Lower leg skin (tissue), 4 donors: Measurements from ENCODE around the gene C14orf93. TPM values are rescaled to one million over a fixed set of nuclear protein-coding genes. Genes with fewer than 3 reads are reported as not detected.

ENCODE experiments used
- DNase-seq, 2 donors: peaks; one replicate each; pipeline ENCODE4 v3.0.0-alpha.2; 2019; ENCODE audit warnings: low spot score in 2 of 2
- H3K4me3 ChIP-seq: fragments of 200-600 bp; sonication (generic); 2 replicates; pipeline ENCODE4 v1.5.1; 2017; ENCODE audit warnings: mild to moderate bottlenecking, low read depth; ENCODE audit not compliant: poor library complexity, severe bottlenecking
- POLR2A ChIP-seq, 2 donors: fragments of 450-650 bp; IDR thresholded peaks; one replicate each; pipeline ENCODE4 v1.6.1; 2016 to 2017; ENCODE audit warnings: antibody characterized with exemption in 2 of 2, mild to moderate bottlenecking in 1 of 2, moderate library complexity in 1 of 2
- WGBS, 2 donors: methylation state at CpG; one replicate each; pipeline ENCODE4 v1.1.5; 2018; 5-methylcytosine and 5-hydroxymethylcytosine counted together
- intact Hi-C: fragments of 100-400 bp; cut with DNase I; formaldehyde crosslinking; loops from one replicate; pipeline ENCODE4 v1.15.0; 2023; ENCODE audit warnings: low total_unique reads
- total RNA-seq, 4 donors: library from RNA; depleted of rRNA; stranded (reverse); fragments of >200 nt; gene quantifications; one replicate each; pipeline ENCODE4 v1.1.0, GENCODE V29; 2016
- TF ChIP-seq, protein P1 (sequence below), 3 donors: fragments of 450-650 bp; IDR thresholded peaks; one replicate each; pipeline ENCODE4 v1.5.1; 2016; ENCODE audit warnings: antibody characterized with exemption in 3 of 3, mild to moderate bottlenecking in 3 of 3, moderate library complexity in 2 of 3

C14orf93 gene
- total RNA-seq, 4 donors from 2014 or later, result 16.9 to 29.6 (median 23.2) TPM

DNA sequence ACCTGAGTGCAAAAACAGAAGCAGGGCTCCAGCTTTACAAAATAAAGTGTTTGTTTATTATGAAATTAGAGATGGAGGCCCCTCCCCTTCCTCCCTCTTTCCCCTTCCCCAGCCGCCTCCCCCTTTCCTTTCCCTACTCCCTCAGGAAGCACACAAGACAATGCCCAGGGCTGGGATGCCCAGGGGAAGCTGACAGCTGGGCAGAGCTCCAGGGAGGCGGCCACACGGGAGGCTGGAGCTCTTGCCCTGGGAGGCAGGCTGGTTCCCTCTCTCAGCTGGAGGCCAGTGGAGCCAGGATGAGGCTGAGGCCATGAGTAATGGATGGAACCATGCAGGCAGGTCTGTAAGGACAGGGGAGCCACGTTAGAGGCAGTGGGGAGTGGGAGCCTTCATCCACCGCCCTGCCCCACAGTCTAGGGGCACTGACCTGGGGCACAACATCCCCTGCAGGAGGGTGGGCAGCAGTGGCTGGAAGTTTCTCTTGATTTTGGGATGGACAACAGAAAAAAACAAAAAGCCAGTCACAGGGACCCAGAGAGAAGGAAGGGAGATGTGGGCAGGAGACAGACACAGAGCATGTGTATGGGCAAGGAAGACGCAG is 37.2 kb upstream of the C14orf93 start:
- WGBS, 2 donors, result 61 to 76% methylated on average over 6 of the region's 6 CpGs
- H3K4me3 ChIP-seq, result no peak overlapping the region
- no peak for DNase-seq
- intact Hi-C loops, result no loop called here
- TF ChIP-seq, protein P1, sequence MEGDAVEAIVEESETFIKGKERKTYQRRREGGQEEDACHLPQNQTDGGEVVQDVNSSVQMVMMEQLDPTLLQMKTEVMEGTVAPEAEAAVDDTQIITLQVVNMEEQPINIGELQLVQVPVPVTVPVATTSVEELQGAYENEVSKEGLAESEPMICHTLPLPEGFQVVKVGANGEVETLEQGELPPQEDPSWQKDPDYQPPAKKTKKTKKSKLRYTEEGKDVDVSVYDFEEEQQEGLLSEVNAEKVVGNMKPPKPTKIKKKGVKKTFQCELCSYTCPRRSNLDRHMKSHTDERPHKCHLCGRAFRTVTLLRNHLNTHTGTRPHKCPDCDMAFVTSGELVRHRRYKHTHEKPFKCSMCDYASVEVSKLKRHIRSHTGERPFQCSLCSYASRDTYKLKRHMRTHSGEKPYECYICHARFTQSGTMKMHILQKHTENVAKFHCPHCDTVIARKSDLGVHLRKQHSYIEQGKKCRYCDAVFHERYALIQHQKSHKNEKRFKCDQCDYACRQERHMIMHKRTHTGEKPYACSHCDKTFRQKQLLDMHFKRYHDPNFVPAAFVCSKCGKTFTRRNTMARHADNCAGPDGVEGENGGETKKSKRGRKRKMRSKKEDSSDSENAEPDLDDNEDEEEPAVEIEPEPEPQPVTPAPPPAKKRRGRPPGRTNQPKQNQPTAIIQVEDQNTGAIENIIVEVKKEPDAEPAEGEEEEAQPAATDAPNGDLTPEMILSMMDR (IDR thresholded peaks at IDR 0.05), result no peak
- TF ChIP-seq POLR2A (IDR thresholded peaks at IDR 0.05), result no peak

DNA sequence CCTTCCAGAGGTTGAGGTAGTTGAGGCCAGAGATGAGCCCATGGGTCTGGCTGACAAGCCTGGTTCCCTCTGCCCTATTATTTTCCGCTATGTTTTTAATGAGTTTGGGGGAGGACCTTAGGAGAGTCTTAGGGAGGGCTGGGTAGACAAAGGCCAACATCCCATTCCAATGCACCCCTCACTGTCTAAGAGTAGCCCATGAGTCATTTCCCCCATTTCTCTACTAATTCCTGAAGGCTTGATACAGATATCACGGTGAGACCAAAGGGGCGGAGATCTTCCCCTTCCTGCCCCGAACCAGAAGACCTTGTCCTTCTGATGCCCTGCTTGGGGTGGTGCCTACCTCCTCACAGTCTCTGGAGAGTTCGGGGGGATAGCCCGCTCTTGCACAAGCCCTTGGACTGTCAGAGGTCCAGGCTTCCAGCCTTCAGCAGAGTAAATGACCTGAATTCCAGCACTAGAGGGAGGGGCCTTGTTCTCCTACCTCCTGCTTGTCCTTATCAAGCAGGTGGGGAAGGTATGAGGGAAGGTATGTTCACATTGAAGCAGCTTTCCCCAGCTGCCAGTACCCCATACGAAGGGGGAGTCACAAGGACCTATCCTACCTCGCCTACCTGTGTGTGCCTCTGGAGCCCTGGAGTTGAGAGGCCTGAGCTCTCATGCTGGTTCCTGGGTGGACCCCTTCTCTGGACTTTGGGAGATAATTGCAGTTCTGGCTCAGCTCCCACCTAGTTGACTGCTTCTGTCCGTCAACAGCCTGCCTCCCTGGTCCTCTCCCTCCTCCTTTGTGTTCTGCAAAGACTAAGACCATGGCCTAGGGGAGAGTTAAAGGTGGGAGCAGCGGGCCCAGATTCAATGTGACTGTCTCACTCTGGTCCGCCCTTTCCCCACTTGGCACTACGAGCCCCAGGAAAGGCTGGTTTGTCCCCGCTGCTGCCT is 35.7 kb upstream of the C14orf93 start:
- intact Hi-C loops, result no loop called here
- WGBS, 2 donors, result 81 to 84% methylated on average over 13 of the region's 13 CpGs
- TF ChIP-seq, protein P1 (IDR thresholded peaks at IDR 0.05), result no peak
- no peak for TF ChIP-seq POLR2A (IDR thresholded peaks at IDR 0.05)
- no peak overlapping the region for H3K4me3 ChIP-seq
- DNase-seq, result no peak

DNA sequence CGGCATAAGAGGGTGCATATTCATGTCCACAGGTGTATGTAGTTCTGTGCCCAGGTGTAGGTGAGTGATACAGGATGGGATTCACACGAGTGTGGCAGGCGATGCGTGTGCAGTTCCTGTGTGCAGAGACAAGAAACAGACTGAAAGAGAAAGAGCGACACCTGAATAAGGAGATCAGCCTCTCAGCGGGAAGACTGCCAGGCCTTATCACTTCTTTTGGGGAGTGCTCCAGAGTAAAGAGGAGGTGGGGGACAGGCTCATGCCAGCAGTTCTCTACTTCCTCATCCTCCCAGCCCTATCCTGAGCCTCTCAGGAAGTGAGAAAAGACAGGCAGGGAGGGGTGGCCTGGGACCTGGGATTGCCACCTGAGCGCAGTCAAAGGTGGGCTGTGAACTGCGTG is 34.9 kb upstream of the C14orf93 start:
- WGBS, 2 donors, result 90 to 92% methylated on average over 7 to 8 of the region's 8 CpGs
- no peak overlapping the region for H3K4me3 ChIP-seq
- intact Hi-C loops, result no loop called here
- DNase-seq, result no peak
- TF ChIP-seq POLR2A (IDR thresholded peaks at IDR 0.05), result no peak
- TF ChIP-seq, protein P1 (IDR thresholded peaks at IDR 0.05), result no peak

DNA sequence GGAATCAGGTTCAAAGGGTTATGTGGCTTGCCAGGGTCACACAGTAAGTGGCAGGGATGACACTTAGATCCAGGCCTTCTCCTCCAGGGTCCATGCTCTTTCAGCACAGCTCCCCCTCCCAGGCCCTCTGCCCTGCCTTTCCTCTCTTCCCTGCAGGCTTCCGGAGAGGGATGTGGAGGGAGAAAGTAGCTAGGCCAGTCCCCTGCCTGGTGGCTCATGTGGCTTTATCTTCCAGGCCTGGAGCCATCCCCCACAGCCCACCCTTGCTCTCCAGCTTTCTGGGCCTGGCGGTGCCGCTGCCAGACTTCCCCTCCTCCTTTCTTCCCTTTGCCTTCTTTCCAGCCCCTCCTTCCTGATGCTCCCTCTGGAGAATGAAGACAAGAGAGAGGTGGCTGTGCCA is 33.8 kb upstream of the C14orf93 start:
- no peak overlapping the region for H3K4me3 ChIP-seq
- no peak for DNase-seq
- 83 to 89% methylated on average over 3 of the region's 3 CpGs for WGBS, 2 donors
- TF ChIP-seq, protein P1 (IDR thresholded peaks at IDR 0.05), result no peak
- TF ChIP-seq POLR2A (IDR thresholded peaks at IDR 0.05), result no peak
- intact Hi-C loops, result no loop called here

DNA sequence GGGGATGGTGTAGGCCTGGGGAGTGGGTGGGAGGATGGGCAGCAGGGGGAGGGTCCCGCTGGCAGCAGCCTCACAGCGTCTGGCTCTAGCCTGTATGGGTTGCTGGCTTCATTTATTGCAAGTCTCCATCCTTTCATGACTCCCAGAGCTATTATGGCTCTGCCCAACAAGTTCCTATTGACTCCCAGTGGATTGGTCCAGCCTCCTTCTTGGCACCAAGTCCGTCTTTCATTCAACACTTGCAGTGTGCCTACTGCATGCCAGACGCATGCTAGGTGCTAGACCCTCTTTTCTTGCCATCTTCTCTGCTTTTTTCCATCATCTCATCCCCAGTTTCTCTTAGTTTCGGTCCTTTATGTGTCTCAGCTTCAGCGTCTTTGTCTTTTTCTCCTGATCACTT is 33.2 kb upstream of the C14orf93 start:
- WGBS, 2 donors, result 77 to 86% methylated on average over 6 of the region's 6 CpGs
- intact Hi-C loops, result no loop called here
- no peak overlapping the region for H3K4me3 ChIP-seq
- TF ChIP-seq POLR2A (IDR thresholded peaks at IDR 0.05), result no peak
- no peak for DNase-seq

DNA sequence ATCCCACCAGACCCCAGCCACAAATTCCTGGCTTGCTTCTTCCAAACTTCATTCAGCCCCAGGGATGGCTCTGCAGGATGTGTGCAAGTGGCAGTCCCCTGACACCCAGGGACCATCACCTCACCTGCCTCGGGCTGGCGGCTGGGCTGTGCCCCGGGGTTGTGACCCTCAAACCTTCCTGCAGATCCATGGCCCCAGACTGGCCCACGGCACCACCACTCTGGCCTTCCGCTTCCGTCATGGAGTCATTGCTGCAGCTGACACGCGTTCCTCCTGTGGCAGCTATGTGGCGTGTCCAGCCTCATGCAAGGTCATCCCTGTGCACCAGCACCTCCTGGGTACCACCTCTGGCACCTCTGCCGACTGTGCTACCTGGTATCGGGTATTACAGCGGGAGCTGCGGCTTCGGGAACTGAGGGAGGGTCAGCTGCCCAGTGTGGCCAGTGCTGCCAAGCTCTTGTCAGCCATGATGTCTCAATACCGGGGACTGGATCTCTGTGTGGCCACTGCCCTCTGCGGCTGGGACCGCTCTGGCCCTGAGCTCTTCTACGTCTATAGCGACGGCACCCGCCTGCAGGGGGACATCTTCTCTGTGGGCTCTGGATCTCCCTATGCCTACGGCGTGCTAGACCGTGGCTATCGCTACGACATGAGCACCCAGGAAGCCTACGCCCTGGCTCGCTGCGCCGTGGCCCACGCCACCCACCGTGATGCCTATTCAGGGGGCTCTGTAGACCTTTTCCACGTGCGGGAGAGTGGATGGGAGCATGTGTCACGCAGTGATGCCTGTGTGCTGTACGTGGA is 32.4 kb upstream of the C14orf93 start, which contains the start of gene PSMB11:
TSS of gene PSMB11 (plus strand) at position 51 of the 804 bp plus-strand sequence. CDS start at position 65, 14 bp downstream.
- intact Hi-C loops, result no loop called here
- no peak for DNase-seq
- TF ChIP-seq POLR2A (IDR thresholded peaks at IDR 0.05), result no peak
- TF ChIP-seq, protein P1 (IDR thresholded peaks at IDR 0.05), result no peak
- H3K4me3 ChIP-seq, result no peak within 1 kb of the TSS
- 94% methylated on average over 30 to 36 of the region's 36 CpGs for WGBS, 2 donors
